ENCODE measurements around the gene B4GALT3.

The B4GALT3 gene

DNA sequence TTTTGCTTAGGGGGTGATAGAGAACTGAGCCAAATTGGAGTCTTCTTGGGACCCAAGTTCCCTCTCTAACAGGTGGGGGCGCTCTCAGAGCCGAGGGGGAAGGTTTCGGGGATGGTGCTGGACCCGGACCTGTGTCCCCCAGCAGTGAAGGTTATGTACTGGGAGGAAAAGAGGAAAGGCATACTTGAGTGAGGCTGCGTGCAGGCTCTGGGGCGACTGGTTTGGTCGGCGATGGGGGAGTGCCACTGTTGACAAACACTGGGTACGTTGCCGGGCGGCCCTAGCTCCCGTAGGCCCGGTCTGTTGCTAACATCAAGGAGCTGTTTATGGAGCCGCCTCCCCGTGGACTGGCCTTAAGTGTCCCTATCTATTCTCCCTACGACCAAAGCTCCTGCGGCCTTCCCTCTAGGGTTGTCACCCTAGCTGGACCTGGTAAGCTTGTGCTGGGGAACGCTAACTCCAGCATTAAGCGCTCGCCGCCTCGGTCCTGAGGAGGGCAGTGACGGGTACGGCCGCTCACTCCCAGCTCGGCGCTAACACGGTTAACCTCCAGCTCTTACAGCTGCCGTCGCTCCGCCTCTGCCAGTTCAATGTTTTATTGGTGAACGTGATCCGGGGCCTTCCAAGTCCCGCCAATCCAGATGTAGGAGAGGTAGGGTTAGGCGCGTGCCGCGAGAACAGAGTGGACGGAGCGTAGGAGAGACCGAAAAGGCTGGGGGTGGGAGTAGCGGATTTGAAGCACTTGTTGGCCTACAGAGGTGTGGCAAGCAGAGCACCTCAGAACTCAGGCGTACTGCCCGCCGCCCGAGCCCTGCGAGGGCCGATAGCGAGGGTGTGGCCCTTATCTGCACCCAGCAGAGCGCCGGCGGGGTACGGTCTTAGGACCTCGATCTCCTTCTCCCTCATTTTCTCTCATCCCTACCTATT lies 11.3 kb downstream of the B4GALT3 start, which contains the start of gene PPOX:
Gene PPOX, plus strand, starts transcription at position 685 of the 927 bp plus-strand sequence. CDS start 422 bp downstream, outside the sequence.
- in situ Hi-C loops (cut with MboI; ENCODE audit: low sequenced_read_pairs), result no loop called here

DNA sequence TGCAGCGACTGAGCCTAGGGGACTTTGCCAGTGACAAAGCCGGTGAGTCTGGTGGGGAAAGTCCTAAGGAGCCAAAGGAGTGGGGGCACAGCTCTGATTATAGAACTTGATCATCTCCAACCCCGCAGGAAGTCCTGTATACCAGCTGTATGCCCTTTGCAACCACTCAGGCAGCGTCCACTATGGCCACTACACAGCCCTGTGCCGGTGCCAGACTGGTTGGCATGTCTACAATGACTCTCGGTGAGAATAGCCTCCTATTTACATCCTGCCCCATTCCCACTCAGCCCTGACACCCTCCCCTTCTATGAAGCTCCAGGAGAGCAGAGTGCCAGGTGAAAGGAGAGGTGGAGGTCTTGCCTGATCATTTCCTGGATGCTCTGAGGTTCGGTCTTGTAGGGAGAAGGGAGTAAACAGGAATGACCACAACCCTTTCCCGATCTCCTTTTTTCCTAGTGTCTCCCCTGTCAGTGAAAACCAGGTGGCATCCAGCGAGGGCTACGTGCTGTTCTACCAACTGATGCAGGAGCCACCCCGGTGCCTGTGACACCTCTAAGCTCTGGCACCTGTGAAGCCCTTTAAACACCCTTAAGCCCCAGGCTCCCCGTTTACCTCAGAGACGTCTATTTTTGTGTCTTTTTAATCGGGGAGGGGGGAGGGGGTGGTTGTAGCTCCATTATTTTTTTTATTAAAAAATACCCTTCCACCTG lies 12.3 kb downstream of the B4GALT3 start:
- in situ Hi-C loops (cut with MboI; ENCODE audit: low sequenced_read_pairs), result no loop called here

DNA sequence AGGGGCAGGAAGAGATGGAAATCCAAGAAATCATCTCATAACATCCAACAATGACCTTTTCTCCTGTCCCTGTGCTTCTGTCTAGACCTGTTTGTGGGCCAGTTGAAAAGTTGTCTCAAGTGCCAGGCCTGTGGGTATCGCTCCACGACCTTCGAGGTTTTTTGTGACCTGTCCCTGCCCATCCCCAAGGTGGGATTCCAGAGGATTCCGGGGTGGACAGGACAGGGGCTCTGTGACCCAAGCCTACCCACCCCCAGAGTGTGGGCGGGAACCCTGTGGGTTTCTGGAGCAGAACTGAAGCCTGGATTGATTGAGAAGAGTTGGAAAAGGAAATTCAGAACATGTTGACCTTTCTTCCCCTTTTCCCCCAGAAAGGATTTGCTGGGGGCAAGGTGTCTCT lies 13.5 kb downstream of the B4GALT3 start:
- in situ Hi-C loops (cut with MboI; ENCODE audit: low sequenced_read_pairs), result no loop called here

DNA sequence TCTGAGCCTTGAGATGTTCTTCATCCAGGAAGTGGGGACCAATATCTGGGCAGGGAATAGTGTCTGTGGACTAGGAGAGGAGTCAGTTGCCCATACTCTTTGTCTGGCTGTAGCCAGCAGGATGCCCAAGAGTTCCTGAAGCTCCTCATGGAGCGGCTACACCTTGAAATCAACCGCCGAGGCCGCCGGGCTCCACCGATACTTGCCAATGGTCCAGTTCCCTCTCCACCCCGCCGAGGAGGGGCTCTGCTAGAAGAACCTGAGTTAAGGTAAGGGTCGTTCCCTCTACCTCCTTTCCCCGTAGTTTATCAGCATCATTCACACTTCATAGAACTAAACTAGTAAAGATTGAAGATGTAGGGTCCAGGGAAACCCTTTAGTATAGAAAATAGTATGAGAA lies 14.5 kb downstream of the B4GALT3 start:
- in situ Hi-C loops (cut with MboI; ENCODE audit: low sequenced_read_pairs), result no loop called here

DNA sequence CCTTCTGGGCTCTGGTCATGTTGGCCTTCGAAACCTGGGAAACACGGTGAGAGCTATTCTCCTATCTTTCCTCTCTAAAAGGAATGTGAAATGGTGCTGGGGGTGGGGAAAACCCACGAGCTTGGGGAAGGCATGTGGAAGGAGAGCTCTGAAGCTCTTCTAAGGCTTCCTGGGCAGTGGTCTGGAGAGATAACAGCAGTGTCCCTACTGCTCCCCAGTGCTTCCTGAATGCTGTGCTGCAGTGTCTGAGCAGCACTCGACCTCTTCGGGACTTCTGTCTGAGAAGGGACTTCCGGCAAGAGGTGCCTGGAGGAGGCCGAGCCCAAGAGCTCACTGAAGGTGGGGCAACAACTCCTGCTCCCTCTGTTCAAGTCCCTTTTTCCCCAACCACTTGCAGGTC lies 15.3 kb downstream of the B4GALT3 start:
- in situ Hi-C loops (cut with MboI; ENCODE audit: low sequenced_read_pairs), result no loop called here

DNA sequence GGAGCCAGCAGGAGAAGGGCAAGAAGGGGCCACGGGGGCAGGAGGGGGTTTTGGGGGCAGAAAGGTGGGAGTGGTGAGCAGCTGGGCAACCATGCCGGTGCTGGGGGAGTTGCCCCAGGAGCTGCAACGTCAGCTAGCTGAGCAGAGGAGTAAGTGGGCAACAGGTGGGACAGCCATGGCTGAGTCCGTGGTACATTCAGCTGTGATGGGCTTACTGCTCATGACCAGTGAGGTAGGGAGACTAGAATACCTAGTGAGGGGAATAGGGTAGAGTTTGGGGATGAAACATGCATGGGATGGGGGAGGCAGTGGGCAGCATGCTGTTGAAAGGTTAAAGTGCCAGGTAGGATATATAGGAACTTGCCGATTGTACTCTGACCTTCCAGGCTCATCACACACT lies 15.7 kb downstream of the B4GALT3 start:
- in situ Hi-C loops (cut with MboI; ENCODE audit: low sequenced_read_pairs), result no loop called here

DNA sequence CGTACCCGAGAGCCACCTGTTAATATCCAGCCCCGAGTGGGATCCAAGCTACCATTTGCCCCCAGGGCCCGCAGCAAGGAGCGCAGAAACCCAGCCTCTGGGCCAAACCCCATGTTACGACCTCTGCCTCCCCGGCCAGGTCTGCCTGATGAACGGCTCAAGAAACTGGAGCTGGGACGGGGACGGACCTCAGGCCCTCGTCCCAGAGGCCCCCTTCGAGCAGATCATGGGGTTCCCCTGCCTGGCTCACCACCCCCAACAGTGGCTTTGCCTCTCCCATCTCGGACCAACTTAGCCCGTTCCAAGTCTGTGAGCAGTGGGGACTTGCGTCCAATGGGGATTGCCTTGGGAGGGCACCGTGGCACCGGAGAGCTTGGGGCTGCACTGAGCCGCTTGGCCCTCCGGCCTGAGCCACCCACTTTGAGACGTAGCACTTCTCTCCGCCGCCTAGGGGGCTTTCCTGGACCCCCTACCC lies 16.6 kb downstream of the B4GALT3 start:
- in situ Hi-C loops (cut with MboI; ENCODE audit: low sequenced_read_pairs), result no loop called here

DNA sequence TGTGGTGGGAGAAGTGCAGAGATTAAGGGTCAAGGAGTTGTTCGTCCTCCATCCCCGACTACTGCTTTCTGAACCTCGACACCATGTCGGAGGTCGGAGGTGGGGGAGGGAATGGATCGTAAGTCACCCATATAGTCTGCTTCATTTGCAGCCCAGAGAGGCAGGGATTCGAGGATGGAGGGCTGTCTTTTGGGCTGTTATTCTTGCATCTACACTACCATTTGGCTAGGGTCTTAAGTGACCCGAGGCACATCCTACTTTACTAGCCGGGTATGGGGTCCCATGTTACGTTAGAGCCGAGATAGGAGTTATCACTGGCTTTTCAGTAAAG lies 17.4 kb downstream of the B4GALT3 start:
- in situ Hi-C loops (cut with MboI; ENCODE audit: low sequenced_read_pairs), result no loop called here

DNA sequence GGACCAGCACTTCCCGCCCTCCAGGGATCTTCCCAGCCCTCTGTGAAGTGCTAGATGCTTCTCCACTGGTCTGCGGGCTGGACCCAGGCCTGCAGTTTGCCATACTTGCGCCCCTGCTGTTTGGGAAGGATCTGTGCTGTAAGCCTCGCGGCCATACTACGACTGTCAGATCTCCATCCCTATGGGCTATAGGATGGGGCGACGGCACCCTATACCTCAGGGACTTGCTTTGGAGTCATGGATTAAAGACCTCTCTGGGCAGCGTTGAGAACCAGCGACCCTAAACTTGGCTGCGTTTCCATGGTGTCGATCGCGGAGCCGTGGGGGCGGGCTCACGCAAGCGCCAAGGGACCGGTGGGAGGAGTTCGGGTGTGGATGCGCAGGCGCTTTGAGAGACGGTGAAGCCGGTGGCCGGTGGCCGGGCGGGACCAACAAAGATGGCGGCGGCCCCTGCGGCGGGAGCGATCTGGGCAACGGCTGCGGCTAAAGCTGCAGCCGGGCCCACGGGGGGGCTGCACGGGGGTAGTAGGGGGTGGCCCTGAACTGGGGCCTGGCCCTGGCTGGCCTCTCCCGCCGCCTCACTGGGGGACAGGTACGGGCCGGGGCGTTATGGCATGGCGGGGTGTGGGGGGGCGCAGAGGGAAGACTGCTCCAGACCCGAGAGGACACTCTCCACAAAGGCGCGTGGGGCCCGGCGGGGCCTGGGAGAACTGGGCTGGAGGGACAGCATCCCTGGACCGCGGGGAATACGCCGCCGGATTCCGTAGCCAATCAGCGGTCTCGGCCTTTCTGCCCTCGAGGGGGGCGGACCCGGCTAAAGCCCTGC lies 18.0 kb downstream of the B4GALT3 start, which contains the start of gene USP21:
Gene USP21, plus strand, starts transcription at position 414 of the 826 bp plus-strand sequence. CDS start 1,141 bp downstream, outside the sequence.
- in situ Hi-C loops (cut with MboI; ENCODE audit: low sequenced_read_pairs), result no loop called here

DNA sequence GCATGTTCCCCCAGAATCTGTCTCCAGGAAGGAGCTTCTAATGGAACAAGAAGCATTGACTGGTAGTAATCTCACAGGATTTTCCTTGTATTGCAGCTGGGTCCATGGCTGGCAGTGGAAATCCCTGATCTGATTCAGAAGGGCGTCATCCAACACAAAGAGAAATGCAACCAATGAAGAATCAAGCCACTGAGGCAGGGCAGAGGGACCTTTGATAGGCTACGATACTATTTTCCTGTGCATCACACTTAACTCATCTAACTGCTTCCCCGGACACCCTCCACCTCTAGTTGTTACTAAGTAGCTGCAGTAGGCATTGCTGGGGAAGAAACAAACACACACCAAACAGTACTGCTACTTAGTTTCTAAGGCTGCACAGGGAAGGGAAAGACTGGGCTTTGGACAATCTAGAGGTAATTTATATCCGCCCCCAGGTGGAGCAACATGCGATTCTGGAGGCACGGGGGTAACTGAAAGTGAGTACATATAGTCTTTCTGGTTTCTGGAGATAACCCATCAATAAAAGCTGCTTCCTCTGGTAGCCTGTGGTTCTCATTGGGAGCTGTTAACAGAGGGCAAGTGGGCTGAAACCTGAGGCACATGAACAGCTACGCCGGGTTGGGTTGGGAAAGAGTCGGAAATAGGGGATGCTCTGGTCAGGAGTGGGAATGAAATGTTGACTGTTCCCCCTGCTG lies 18.8 kb downstream of the B4GALT3 start:
- in situ Hi-C loops (cut with MboI; ENCODE audit: low sequenced_read_pairs), result no loop called here

DNA sequence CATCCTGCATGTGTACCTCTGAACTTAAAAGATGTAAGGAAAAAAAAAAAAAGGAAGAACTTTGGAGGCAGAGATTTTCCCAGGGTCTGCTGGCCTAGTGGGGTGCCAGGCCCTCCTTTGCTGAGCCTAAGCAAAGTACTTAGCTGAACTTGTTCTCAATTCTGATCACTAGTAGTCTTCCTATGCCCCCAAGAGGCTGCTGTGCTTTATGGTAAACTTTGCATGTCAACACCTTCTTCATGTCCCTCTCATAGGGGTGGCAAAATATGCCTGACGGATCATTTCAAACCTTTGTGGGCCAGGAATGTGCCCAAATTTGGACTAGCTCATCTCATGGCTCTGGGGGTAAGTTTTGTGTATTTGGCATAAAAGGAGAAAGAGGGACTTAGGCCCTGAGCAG lies 19.4 kb downstream of the B4GALT3 start:
- in situ Hi-C loops (cut with MboI; ENCODE audit: low sequenced_read_pairs), result no loop called here

DNA sequence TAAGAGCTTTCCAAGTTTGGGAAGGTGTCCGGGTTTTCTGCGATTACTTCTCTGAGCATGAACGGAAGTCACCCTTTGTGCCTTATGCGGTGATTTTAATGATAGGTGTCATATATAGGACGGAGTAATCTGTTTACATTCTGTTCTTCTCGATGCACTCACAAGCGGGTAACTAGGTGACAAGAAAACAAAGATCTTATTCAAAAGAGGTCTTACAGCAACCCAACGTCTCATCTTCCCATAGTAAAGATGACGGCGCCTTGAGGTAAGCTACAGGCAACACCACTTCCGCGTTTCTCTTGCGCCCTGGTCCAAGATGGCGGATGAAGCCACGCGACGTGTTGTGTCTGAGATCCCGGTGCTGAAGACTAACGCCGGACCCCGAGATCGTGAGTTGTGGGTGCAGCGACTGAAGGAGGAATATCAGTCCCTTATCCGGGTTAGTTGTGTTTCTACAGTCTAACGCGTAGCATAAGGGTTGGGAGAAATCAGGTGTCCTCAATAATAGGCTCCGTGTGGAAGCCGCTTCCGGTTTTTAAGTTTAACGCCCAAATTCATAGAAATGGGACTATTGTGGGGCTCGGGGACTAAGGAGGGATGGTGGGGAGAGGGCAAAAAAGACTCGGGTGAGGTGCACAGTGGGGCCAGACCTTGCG lies 23.5 kb downstream of the B4GALT3 start, which contains the start of gene UFC1:
Gene UFC1, plus strand, starts transcription at position 297 of the 656 bp plus-strand sequence. Its CDS starts 20 bp downstream, at position 317.
- in situ Hi-C loops (cut with MboI; ENCODE audit: low sequenced_read_pairs), result no loop called here

DNA sequence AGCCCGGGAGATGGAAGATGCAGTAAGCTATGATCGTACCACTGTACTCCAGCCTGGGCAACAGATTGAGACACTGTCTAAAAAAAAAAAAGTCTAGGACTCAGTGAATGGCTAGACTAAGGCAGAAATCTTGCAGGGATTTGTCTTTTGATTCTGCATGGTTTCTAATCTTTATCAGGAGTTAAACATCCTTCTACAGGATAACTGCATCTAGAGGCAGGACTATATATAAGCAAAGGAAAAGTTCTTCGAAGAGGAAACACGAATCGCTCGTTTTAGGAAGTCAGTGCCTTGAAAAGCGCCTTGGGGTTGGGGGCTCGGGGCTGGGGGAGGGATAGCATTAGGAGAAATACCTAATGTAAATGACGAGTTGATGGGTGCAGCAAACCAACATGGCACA lies 24.1 kb downstream of the B4GALT3 start:
- in situ Hi-C loops (cut with MboI; ENCODE audit: low sequenced_read_pairs), result no loop called here

DNA sequence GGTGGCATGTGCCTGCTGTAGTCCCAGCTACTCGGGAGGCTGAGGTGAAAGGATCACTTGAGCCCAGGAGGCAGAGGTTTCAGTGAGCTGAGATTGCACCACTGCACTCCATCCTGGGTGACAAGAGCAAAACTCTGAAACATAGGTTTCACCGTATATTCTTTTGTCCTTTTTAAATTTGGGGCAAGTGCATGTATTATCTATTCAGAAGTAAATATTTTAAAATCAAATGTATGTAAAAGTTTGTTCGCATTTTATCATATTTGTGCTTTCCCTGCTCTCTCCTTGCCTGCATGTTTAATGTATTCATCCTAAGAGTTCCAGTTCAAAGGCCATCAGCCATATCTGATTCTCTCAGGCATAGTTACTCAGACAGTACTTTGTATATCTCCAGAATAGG lies 31.5 kb downstream of the B4GALT3 start:
- in situ Hi-C loops (cut with MboI; ENCODE audit: low sequenced_read_pairs), result loop anchor here (10.0 kb wide), 1 partner anchor 151 kb away; no protein-coding TSS in a partner anchor

DNA sequence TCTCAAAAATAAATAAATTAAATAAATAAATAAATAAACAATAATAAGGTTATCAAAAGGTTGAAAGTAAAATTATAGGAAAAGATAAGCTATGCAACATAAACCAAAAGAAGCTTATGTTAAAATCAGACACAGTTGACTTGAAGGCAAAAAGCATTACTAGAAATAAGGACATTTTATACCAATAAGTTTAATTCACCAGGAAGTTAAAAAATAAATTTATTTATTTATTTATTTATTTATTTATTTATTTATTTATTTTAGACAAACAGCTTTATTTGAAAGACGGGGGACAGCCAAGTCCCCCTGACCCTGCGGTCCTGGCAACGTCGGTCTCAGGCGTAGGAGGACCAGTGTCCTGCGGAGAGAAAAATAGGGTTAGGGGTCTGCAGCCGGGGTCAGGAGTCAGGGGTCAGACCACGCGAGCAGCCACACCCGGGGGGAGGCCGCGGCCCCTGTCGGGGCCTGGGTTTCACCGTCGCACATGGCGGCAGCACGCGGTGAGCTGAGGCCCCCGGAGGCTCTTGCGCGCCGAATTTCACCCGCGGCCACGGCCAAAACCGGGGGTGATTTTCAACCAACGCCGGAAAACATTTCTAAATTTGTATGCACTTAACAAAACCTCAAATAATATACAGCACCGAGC lies 36.4 kb downstream of the B4GALT3 start:
- in situ Hi-C loops (cut with MboI; ENCODE audit: low sequenced_read_pairs), result loop anchor here (10.0 kb wide), 1 partner anchor 146 kb away; no protein-coding TSS in a partner anchor

DNA sequence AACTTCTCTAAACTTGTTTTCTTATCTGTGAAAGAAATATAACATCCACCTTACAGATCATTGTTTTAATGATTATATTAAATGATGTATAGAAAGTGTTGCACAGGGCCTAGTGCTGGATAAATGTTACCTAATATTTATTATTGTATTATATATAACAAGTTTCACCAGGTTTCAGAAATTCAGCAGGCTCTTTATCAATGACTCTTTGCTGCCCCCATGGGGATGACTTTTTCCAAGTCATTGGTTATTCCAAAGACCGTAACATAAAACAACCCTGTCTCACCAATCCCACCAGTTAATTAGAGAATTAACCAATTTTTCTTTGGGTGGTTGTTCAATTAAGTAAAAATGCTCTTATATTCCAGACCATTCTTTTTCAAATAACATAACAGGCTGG lies 37.5 kb downstream of the B4GALT3 start:
- in situ Hi-C loops (cut with MboI; ENCODE audit: low sequenced_read_pairs), result loop anchor here (10.0 kb wide), 1 partner anchor 145 kb away; no protein-coding TSS in a partner anchor

DNA sequence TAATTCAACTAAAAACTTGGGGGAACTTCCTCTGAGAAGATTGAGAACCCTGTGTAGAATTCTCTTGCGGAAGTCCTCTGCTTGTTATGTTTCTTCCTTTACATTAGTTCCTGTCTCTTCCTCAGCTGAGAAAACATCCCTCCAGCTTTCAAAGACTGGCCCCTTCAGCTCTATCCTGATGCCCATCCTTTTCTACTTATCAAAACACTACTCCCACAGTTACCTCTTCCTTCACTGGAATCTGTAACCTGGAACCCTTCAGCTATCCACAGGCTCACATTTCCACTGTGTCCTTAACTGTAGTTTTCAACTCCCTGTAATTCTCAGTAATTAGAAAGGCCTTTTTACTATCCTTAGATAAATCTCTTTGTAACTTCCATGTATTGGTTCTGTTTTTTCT lies 38.9 kb downstream of the B4GALT3 start:
- in situ Hi-C loops (cut with MboI; ENCODE audit: low sequenced_read_pairs), result no loop called here

DNA sequence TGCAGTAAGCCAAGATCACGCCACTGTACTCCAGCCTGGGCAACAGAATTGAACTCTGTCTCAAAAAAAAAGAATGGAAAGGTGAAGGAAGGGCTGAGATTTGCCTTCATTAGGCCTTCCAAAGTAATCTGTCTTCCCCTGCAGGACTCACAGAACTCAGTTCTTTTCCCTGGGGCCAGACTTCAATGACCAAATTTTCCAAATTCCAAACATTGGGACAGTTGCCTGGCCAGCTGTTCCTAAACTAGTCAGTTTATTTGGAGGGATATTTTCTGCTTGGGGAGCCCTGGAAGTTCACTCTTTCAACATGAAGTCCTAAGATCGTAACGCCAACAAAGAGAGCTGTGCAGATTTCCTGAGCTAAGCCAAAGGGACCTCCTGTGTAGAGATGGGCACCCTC lies 39.4 kb downstream of the B4GALT3 start:
- in situ Hi-C loops (cut with MboI; ENCODE audit: low sequenced_read_pairs), result no loop called here

DNA sequence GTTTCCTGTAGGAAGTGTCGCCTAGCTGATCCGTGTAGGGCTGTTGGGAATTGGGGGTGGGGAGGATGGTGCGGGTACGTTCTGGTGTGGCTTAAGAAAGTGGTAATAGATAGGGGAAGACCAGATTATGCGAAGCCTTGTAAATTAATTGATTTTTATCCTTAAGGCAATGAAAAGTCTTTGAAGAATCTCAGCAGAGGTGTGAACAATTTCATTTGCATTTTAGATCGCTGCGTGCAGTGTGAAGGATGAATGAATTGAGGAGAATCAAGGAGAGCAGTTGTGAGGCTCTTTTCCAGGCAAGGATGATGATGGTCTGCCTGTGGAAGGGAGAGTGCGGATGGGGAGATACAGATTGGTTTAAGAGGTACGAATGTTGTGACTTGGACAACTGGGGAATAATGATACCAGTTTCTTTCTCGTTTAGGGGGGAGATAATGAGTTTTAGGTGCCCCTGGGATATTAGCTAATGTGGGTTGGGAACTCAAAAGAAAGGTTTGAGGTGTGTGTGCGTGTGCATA lies 44.0 kb downstream of the B4GALT3 start:
- in situ Hi-C loops (cut with MboI; ENCODE audit: low sequenced_read_pairs), result no loop called here
